Measurements from ENCODE around the gene ELP5.

- TF ChIP-seq CTCF (IDR thresholded peaks at IDR 0.05): peak; percentile 44
- no peak for TF ChIP-seq EZH2 (IDR thresholded peaks at IDR 0.05; ENCODE audit: borderline replicate concordance, insufficient read depth, low read depth, low read length, poor library complexity, severe bottlenecking)
These were observed 37.5 kb upstream of the ELP5 start for GRCh38 chr17:7214300-7215135.

All from B cell (primary cell).